SH-SY5Y (cell line): ENCODE measurements around the gene RNF208.

Source experiments
- GATA2 ChIP-seq: IDR thresholded peaks from 2 replicates; pipeline ENCODE4 v1.6.1; 2011; ENCODE audit warnings: mild to moderate bottlenecking, low read depth, low read length
- GATA3 ChIP-seq: IDR thresholded peaks from 2 replicates; pipeline ENCODE4 v1.6.1; 2011; ENCODE audit warnings: low read depth, mild to moderate bottlenecking, low read length, moderate library complexity

- no peak for TF ChIP-seq GATA2
- TF ChIP-seq GATA3, result no peak
These were observed 16.0 kb upstream of the RNF208 start for GRCh38 chr9:137237759-137238726.
